ENCODE data around the gene GPR89B.
"Not testable (repeated sequence)": the region's sequence is repeated elsewhere in the genome, so short reads cannot be mapped to it uniquely, and the experiment has no call there.

The GPR89B gene

DNA sequence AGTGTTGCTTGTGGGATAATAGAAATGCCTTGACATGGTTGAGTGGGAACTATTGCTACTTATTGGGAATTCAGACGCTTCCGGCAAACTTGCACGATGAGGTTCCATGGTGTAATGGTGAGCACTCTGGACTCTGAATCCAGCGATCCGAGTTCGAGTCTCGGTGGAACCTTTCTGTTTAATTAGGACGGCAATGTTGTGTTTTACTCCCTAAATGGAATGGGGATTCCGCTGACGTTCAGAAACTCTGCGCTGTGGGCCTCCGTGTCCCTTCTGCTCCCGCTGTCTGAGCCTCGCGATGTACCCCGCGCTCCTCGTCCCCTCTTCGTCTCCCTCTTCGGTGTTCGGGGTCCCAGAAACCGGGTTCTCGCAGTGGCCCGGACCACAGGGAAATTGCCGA, 104.5 kb downstream of the GPR89B start:
- not testable (repeated sequence) for DNase-seq (ENCODE audit: low read depth)

DNA sequence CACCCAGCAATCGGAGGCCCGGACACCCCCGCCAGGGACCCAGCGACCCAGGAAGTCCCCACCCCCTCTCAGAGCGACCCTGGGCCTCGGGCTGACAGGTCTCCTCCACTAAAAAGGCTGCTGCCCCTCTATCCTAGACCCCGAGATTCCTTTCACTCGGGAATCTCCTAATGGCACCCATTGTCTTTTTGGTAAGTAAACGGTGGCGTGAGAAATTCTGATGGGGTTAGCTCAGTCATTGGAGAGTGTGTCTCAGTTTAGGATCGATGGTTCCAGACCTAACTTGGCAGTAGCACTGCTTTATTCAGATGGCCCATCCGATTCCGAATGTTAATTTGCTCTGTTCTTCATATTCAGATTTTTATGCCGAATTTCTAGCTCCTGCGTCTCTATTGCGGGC, 104.9 kb downstream of the GPR89B start:
- not testable (repeated sequence) for DNase-seq (ENCODE audit: low read depth)

DNA sequence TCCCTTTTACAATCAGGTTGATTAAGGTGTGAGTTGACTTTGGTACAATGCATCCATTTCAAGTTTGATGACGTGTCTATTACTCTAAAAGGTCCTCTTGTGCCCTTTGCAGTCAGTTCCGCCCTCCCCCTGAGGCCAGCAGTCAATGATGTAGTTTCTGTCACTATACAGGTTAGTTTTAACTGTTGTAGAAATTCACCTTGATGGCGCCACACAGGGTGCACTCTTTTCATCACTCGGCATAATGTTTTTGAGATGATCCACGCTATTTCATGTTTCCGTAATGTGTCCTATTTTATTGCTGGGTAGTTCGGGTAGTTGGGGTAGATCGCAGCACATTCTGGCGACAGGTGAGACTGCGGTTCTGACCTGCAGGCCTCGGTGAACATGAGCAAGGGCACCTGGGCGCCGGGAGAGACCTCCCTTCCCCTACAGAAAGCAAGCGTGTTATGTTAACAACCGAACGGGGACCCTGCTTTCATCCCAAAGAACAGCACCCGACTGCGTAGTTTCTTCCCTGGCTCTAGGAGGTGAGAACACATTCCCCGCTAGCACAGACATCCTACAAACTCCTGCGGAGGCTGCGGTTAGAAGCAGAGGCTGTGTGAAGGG, 109.7 kb downstream of the GPR89B start:
- DNase-seq (ENCODE audit: low read depth), result not testable (repeated sequence)

DNA sequence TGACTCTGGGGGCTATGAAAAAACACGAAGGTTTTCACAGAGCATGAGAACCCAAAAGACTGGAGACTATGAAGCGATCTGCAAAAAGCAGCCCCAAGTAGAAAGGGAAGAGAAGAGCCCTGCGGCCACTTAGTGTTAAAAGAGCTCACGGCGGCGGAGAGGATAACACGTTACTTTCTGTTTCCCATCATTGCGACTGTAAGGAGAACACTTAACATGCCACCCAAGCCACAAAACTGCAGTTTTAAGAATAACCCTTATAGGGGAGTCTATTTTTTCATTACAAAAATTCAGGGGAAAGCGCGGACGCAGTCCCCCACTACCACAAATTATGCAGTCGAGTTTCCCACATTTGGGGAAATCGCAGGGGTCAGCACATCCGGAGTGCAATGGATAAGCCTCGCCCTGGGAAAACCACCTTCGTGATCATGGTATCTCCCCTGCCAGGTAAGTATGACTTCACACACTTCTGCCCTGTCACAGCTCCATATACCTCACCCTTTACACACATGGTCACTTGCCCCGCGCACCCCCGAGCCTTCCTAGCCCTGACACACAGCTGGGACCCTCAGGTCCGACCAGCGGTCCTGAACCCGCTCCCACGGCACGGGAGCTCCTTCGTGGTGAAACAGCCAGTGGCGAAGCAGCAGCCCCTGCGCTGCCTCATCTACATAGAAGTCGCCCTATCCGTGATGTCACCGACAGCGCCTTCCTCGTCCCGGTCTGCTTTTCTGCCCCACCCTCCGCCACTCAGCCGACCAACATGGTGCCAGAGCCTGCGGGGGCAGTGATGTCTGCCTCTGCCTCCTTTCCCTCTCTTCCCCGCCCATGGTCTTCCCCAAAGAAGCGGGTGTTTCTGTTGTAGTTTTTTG, 110.5 kb downstream of the GPR89B start:
- peak; percentile 69 for DNase-seq (ENCODE audit: low read depth)

Data from stromal cell of bone marrow (primary cell).